Karpas-422 (cell line): ENCODE measurements around the gene ANGEL2. TPM values are rescaled to one million over a fixed set of nuclear protein-coding genes. Genes with fewer than 3 reads are reported as not detected.

ENCODE experiments used
- DNase-seq: peaks from one replicate; pipeline ENCODE4 v3.0.0-alpha.2; 2015
- H2AFZ ChIP-seq: fragments of 200-600 bp; sonication (generic); 2 replicates; pipeline ENCODE4 v1.6.1; 2014; ENCODE audit warnings: antibody characterized with exemption, low read length, mixed read lengths
- H3K27ac ChIP-seq: fragments of 200-600 bp; sonication (generic); 2 replicates; pipeline ENCODE4 v1.5.1; 2014; ENCODE audit warnings: mild to moderate bottlenecking, low read length, moderate library complexity
- H3K27me3 ChIP-seq: fragments of 200-600 bp; sonication (generic); 2 replicates; pipeline ENCODE4 v1.6.1; 2014; ENCODE audit warnings: low read length, mixed read lengths
- H3K36me3 ChIP-seq: fragments of 200-600 bp; sonication (generic); 2 replicates; pipeline ENCODE4 v1.6.1; 2014; ENCODE audit warnings: low read length, mixed read lengths; ENCODE audit not compliant: insufficient read depth
- H3K4me1 ChIP-seq: fragments of 200-600 bp; sonication (generic); 2 replicates; pipeline ENCODE4 v1.6.1; 2014; ENCODE audit warnings: mild to moderate bottlenecking, low read length, mixed read lengths
- H3K4me2 ChIP-seq: fragments of 200-600 bp; sonication (generic); 2 replicates; pipeline ENCODE4 v1.6.1; 2014; ENCODE audit warnings: low read length, low read depth, mild to moderate bottlenecking; ENCODE audit not compliant: poor library complexity, severe bottlenecking
- H3K4me3 ChIP-seq: fragments of 200-600 bp; sonication (generic); 2 replicates; pipeline ENCODE4 v1.5.1; 2014; ENCODE audit warnings: mild to moderate bottlenecking, antibody characterized with exemption, low read length, mixed read lengths
- H3K79me2 ChIP-seq: fragments of 200-600 bp; sonication (generic); 2 replicates; pipeline ENCODE4 v1.6.1; 2014; ENCODE audit warnings: mild to moderate bottlenecking, low read length, mixed read lengths
- H3K9ac ChIP-seq: fragments of 200-600 bp; sonication (generic); 2 replicates; pipeline ENCODE4 v1.6.0; 2014; ENCODE audit warnings: low read length
- H3K9me2 ChIP-seq: fragments of 200-600 bp; sonication (generic), shearing (Covaris generic); replicated peaks from 2 replicates; pipeline ENCODE4 v1.6.0; 2014; ENCODE audit warnings: mild to moderate bottlenecking, low read length, moderate library complexity; ENCODE audit not compliant: insufficient read depth
- H3K9me3 ChIP-seq: fragments of 300-700, 200-600 bp; sonication (generic); 2 replicates; pipeline ENCODE4 v1.6.1; 2014; ENCODE audit warnings: low read length, mixed read lengths
- H4K20me1 ChIP-seq: fragments of 200-600 bp; sonication (generic); 2 replicates; pipeline ENCODE4 v1.6.1; 2014; ENCODE audit warnings: mild to moderate bottlenecking, antibody characterized with exemption, low read length, low read depth; ENCODE audit not compliant: insufficient read depth
- total RNA-seq: library from RNA; depleted of rRNA; stranded (reverse); fragments of >200 nt; shearing (Covaris generic); gene quantifications from 2 replicates; pipeline ENCODE4 v1.2.3, GENCODE V29; 2014; ENCODE audit warnings: low replicate concordance; rRNA removed

Gene ANGEL2
- total RNA-seq, 1 experiment from 2014 or later, result 97.1 TPM

DNA sequence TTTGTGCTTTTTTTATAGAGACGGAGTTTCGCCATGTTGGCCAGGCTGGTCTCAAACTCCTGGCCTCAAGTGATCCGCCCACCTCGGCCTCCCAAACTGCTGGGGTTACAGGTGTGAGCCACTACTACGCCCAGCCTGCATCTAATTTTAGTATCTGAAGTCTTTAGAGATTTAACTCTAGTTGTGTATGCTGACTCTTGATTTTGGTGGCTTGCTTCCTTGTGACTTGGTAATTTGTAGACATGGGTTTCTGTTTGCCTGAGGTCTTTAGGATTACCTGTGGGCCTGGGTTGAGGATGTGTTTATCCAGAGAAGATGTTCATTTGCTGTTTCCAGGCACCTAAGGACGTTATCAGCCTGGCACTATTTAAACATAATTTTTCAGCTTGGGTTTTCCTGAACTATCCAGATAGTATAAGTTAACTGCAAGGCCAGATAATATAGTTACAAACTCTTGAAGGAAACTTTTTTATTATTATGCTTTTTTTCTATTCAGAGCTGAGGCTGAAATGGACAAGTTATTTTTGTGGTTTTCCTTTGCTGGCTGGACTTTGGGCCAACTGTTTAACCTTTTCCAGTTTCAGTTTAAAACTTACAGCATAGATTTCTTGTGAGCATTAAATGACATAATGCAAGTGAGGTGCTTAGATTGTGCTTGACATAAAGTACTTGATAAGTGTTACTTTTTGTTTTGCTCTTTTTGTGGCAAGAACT, 72.8 kb downstream of the ANGEL2 start:
- no peaks in the 10 kb centered on the region for H4K20me1 ChIP-seq
- H3K9ac ChIP-seq, result no peak overlapping the region
- no peak overlapping the region for H3K4me2 ChIP-seq
- no peak overlapping the region for H3K27ac ChIP-seq
- H3K79me2 ChIP-seq, result no peaks in the 10 kb centered on the region
- H3K36me3 ChIP-seq, result no peaks in the 10 kb centered on the region
- no peaks in the 10 kb centered on the region for H3K9me2 ChIP-seq
- no peak overlapping the region for H2AFZ ChIP-seq
- no peak for DNase-seq
- H3K9me3 ChIP-seq, result no peaks in the 10 kb centered on the region
- no peak overlapping the region for H3K4me3 ChIP-seq
- peaks cover 25% of the 10 kb centered on the region for H3K4me1 ChIP-seq
- no peaks in the 10 kb centered on the region for H3K27me3 ChIP-seq

Other genes with a start within 250 kb of the ANGEL2 start
- 64.0 and 65.9 TPM in 2 replicates for gene NSL1, start 224.1 kb downstream of the ANGEL2 start, total RNA-seq
- gene TATDN3, start 224.0 kb downstream of the ANGEL2 start, total RNA-seq, result 34.1 and 47.6 TPM in 2 replicates
- gene SPATA45, start 168.2 kb downstream of the ANGEL2 start, total RNA-seq, result not detected in 2 replicates
- 13.0 and 32.8 TPM in 2 replicates for gene FLVCR1, start 157.6 kb downstream of the ANGEL2 start, total RNA-seq
- gene VASH2, start 65.3 kb downstream of the ANGEL2 start, total RNA-seq, result not detected in 2 replicates
- gene RPS6KC1, start 35.4 kb upstream of the ANGEL2 start, total RNA-seq, result 12.1 and 13.2 TPM in 2 replicates